GM19324 (cell line): ENCODE data around the gene PRKAR2A.

ENCODE experiments used
- ATAC-seq: cut with Tn5 transposase; IDR thresholded peaks from one replicate; pipeline ENCODE4 v1.9.1; 2021; ENCODE audit warnings: mild to moderate bottlenecking, moderate library complexity; ENCODE audit not compliant: unreplicated experiment, low FRiP score

Gene PRKAR2A

DNA sequence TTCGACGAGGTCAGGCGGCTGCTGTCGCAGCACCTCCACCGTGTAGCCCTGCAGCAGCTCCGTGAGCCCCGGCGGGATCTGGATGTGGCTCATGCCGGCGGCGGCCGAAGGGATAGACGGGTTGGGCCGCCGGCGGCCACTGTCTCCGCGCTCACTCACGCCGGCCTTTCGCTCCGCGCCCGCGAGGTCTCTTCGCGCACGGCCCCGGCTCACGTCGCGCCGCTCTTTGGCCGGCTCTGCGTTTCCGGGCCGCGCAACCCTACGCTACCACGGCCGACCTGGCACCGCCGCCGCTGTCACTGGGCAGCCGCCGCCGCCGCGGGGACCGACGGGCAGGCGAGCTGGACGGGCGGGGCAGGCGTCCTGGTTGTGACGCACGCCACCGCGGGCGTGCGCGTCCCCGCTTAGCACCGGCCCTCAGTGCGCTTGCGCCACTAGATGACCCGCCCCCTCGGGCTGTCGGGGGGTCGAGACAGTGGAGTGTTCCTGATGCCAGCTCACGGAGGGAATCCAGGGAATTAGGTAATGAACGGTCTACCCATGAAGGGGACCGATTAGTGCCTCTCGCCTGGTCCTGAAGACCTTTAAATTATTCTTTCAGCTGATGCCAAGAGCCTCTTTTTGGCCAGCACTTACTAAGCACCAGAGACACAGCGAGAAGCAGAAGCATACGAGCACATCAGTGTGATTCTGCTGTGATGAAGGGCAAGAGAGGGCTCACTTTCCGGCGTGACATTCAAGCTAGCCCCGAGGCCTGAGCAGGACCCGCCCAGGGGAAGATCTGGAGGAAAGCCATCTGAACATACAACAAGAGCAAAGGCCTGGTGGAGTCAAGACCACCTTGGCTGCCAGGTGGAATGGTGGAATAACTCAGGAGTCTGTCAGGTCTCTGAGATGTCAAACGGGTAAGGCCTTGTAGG is at the start of gene PRKAR2A:
Gene PRKAR2A, minus strand, starts transcription at position 371 of the 920 bp plus-strand sequence. Its CDS starts 278 bp downstream, at position 93.
- ATAC-seq: peak; percentile 96

- no peak for ATAC-seq
These were observed 49.3 kb upstream of the PRKAR2A start for GRCh38 chr3:48896936-48897335.

DNA sequence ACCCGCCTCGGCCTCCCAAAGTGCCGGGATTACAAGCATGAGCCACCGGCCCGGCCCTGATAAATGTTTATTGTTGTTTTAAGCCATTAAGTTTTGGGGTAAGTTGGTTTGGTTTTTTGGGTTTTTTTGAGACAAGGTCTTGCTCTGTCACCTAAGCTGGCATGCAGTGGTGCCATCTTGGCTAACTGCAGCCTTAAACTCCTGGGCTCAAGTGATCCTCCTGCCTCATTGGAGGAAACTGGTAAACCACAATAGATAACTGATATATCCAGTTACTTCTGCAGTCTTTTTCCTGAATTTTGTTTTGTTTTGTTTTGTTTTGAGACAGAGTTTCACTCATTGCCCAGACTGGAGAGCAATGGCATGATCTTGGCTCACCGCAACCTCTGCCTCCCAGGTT is 46.8 kb upstream of the PRKAR2A start:
- ATAC-seq: no peak

GRCh38 chr3:48891606-48892005 is 43.9 kb upstream of the PRKAR2A start:
- no peak for ATAC-seq

- ATAC-seq: no peak
These were observed 38.1 kb upstream of the PRKAR2A start for GRCh38 chr3:48885753-48886152.

DNA sequence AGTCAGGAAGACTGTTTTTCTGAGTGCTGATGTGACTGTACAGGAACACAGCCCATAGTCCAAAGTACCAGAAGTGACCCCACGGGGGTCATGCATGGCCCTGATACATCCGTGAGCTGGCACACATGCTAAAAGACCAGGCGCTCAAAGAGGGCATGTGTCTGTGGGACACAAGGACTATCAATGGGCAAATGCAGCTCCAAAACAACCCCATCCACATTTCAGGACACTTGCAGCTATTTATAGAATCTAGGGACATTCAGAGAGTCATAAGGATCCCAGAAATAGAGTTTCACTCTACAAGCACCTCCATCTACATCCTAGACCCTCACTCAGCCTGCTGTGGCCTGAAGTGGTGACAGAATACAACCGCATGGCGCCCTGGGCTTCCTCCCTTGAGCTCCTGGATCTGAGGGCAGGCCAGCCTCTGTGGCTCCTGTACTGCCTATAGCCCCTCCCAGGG is 34.0 kb upstream of the PRKAR2A start:
- no peak for ATAC-seq

- ATAC-seq: no peak
These were observed 33.3 kb upstream of the PRKAR2A start for GRCh38 chr3:48881006-48881405.

DNA sequence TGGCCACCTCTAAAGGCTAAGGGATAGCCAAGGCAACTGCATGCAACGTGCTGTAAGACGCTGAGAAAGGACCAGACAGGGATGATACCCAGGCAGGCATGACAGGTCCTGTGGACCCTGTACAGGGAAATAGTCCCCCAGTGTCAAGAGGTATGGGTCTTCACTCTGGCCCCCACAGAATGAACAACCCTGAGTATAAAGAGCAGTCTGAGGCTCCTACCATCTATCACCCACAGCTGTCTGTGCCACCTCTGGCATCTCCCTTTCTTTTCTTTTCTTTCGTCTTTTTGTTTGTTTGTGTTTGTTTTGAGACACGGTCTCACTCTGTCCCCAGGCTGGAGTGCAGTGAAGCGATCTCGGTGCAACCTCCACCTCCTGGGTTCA is 32.3 kb upstream of the PRKAR2A start:
- no peak for ATAC-seq

DNA sequence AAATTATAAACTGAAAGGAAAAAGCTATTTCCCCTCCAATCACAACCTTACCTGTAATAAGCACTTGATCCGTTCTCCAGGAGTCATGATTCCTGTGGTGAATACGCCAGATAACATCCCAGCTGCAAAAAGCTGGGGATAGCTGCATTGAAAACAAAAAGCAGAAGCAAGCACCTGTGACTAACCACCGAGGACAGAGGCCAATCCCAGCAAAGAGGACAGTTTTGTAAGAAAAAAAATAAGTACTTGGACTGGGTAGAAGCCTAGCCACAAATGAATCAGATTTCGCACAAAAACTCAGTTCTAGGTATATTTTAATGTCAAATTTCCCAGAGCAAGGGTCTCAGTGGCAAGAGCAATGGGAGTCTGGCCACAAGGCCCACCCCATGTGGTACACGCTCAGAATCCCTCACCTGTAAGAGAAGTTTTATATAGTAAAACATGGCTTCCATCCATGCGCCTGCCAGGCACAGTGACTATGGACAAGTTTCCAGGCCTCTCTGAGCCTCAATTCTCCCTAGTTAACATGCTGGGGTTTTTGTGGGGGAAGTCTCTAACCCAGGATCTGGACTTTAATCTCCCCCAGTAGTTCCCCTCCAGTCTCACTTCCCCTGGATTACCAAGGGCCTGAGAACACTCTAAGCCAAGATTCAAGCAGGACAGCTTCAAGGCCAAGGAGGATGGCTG is 31.8 kb upstream of the PRKAR2A start:
- ATAC-seq: no peak

GRCh38 chr3:48877671-48878070 is 30.0 kb upstream of the PRKAR2A start:
- no peak for ATAC-seq

DNA sequence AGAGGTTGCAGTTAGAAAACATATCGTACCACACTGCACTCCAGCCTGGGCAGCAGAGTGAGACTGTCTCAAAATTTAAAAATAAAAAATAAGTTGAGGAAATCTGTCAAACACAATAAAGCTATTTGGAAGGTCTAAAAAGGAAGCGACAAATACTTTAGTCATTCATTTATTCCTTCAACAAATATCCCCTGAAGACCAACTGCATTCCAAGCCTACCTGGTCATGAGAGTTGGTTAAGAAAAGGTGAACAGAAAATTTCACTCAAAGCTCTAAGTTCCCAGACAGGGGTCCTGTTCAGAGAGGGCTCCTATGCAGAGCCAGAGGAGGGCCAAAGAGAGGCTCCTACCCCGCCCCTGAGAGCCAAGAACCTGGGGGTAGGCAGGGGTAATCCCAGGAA is 15.4 kb upstream of the PRKAR2A start:
- ATAC-seq: no peak

DNA sequence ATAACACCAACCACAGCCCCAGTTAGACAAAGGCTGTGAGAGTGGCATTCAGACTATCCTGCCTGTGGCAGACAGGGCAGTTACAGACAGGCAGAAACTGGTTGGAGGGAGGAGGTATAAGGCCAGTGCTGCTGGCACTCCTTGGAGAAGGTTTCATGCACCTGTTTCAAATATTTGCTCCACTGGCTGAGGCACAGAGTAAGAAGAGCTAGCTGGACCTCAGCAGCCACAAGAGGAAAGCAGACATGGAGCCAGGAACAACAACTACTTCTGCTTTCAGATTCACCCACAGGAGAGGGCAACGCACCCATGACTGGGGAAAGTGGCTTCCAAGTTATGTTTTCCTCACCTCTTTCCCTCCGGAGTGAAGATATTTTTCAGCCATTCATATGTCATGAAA is 11.5 kb upstream of the PRKAR2A start:
- ATAC-seq: no peak

- ATAC-seq: no peak
These were observed 11.0 kb upstream of the PRKAR2A start for GRCh38 chr3:48858709-48859108.

DNA sequence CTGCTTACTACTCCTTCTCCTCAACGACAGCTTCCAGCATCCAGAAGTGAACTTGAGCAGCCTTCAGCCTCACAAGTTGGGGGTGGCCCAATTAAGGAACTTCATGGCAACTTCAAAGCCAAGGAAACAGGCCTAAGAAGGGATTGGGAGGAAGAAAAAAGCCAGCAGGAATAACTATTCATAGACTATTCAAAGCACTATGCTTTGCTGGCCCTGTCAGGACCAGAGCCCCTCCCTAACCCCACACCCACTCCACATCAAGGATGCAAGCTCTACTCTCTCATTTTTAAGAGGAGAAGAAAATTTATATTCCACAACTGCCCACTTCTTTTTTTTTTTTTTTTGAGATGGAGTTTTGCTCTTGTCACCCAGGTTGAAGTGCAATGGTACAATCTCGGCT is 10.0 kb upstream of the PRKAR2A start:
- no peak for ATAC-seq

GRCh38 chr3:48856469-48856868 is 8.8 kb upstream of the PRKAR2A start:
- no peak for ATAC-seq

DNA sequence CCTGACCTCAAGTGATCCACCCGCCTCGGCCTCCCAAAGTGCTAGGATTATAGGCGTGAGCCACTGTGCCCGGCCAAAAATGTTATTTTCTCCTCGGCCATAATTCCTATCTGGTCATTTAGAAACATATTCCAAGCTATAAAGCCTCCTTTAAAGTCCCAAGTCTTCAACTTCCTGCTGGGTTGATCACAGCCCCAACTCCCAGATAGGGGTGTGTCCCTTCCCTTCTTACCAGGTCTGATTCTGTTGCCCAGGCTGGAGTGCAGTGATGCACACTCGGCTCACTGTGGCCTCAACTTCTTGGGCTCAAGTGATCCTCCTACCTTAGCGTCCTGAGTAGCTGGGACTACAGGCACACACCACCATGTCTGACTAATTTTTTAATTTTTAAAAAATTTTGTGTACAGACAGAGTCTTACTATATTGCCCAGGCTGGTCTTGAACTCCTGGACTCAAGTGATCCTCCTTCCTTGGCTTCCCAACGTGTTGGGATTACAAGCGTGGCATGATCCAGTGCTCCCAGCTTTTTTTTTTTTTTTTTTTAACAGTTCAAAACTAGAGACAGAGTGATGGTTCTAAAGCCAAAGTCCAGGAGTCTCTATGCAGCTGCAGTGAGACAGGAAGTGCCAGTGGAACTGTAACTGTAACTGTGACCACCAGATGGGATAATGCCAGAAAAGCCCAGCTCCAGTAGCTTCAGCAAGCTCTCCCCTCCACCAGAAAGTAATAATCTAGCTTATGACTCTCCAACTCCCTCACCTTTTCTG is 8.2 kb upstream of the PRKAR2A start:
- no peak for ATAC-seq

DNA sequence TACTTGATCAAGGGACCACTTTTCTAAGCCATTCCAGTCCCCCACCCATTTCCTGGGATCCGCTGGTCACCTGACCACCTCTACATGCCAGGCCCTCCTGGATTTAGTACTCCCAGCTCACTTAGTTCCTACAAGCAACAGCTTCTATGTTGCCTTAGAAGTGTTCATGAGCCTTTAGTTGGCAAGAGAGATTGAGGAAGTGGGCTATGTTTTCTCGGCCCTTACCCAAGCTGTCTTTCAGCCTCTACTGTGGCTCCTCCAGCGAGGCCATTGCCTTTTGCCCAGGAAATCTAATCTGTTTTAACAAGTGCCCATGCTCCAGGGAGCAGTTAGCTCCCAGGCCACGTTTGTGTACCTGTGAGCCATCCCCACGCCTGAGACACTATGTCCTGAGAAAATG is 4.5 kb upstream of the PRKAR2A start:
- ATAC-seq: no peak

GRCh38 chr3:48851407-48851806 is 3.7 kb upstream of the PRKAR2A start:
- no peak for ATAC-seq

- ATAC-seq: no peak
These were observed 1.3 kb upstream of the PRKAR2A start for GRCh38 chr3:48848816-48849515.

GRCh38 chr3:48847053-48847503 is 596 bp downstream of the PRKAR2A start:
- ATAC-seq: peak; percentile 34
